Muscle of back (tissue), 11 donors: ENCODE measurements around the gene DIS3L2. TPM values are rescaled to one million over a fixed set of nuclear protein-coding genes. Genes with fewer than 3 reads are reported as not detected.

Experiments
- DNase-seq, 3 donors: peaks; one replicate each; pipeline versions ENCODE4 v3.0.0 to v3.0.0-alpha.2; 2013
- polyA plus RNA-seq, 10 donors: library from polyadenylated mRNA; unstranded; fragments of 120-200 nt; gene quantifications; one replicate each; pipeline ENCODE4 v1.2.1, GENCODE V29; 2013; ENCODE audit not compliant: insufficient read length in 10 of 10

DIS3L2 gene
- polyA plus RNA-seq, 10 donors: 19.2 to 27.2 (median 23.7) TPM

DNA sequence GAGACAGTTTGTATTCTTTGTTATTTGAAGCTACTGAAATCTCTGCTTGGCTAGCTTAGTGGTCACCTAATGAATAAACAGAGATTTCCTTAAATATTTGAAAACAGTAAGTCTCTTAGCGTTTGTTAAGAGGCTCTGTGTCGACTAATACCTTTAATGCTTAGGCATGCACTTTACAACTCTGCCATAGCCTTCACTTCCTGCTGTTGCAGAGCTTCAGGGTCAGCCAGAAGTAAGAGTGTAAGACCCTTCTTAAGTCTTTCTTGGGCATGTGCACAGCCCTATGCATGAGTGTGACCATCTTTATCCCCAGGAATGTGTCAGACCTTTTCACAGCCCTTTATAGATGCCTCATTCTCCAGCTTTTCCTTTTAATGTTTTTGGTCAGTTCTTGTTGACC, 221.8 kb downstream of the DIS3L2 start:
- DNase-seq: no peak

GRCh38 chr2:232184346-232184745, 222.8 kb downstream of the DIS3L2 start:
- no peak for DNase-seq

DNA sequence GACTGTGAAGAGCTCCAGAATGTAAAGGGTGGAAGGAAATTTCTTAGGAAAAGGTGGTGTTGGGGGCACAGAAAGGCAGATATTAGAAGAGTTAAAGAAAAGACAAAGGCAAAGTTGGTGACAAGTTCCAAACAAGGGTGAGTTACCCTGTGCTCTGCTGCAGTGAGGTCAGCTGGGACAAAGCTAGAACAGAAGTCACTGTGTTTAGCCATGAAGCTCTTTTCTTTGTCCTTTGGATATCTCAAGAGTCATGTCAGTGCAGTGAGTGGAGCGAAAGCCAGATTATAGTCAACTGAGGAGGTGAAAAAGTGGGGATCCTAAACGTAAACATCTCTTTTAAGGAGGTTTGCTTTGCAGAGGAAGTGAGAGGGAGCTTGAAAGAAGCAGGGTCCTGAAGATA, 229.3 kb downstream of the DIS3L2 start:
- DNase-seq: no peak

DNA sequence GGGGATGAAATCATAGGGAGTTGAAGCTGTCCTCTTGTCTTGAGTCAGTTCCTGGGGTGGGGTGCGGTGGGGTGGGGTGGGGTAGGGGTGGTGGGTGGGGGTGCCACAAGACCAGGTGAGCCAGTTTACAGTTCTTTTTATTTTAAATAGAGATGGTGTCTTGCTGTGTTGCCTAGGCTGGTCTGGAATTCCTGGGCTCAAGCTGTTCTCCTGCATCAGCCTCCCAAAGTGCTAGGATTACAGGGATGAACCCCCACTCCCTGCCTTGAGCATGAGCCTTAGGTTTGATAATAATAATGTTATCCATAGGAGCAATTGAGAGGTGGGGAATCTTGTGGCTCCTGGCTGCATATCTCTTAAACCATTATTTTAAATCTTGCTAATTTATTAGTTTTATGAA, 234.0 kb downstream of the DIS3L2 start:
- no peak for DNase-seq

DNA sequence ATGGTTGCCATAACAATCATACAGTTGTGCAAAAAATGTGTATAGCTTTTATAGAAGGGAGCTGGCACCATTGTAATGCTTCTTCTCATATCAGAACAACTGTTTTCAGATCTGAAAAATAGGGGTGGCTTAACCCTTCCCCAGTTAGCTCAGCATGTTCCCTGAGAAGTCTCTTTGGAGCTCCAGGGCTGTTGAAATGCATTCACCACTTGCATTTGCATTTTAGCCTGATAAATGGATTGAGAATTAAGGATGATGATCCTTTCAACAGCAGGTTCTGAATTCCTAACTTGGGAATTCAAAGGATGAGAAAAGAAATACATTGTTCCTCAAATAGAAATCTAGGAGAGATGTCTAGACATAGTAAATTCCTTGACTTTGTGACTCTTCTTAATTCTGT, 235.3 kb downstream of the DIS3L2 start:
- DNase-seq: no peak

DNA sequence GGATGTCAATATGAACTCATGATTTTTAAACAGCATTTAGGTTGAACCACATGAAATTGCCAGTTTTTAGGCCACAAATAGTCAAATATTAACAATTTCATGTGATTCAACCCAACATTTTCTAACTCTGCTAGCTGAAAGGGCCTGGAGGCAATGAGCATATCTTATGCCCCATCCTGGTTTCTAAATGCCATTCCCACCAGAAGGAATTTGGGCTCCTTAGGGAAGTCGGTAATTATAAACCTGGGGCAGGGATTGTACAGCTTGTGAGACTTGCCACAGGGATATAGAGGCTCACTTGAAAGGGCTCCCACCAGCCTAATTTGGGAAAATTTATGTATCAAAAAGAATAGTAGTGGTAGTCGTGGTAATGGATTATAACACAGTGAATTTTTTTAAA, 238.7 kb downstream of the DIS3L2 start:
- no peak for DNase-seq

GRCh38 chr2:232203166-232203891, 241.8 kb downstream of the DIS3L2 start:
- DNase-seq: no peak

DNA sequence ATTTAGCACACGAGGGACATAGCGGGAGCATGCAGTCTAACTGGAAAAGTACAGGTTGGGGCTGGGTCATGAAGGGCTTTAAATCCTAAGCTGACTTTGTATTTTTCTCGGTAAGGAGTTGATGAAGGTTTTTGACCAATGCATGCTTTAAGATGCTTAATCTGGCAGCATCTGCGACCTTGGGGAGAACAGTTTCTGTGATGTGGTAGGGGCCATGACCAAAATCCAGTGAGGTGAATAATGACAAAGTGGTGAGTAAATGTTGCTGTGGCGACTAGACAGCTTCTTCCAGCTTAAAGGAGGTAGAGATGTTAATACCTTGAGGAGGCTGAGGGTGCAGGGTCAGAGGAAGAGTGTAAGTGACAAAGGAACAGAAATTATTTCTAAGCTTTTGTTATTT, 242.4 kb downstream of the DIS3L2 start:
- no peak for DNase-seq

DNA sequence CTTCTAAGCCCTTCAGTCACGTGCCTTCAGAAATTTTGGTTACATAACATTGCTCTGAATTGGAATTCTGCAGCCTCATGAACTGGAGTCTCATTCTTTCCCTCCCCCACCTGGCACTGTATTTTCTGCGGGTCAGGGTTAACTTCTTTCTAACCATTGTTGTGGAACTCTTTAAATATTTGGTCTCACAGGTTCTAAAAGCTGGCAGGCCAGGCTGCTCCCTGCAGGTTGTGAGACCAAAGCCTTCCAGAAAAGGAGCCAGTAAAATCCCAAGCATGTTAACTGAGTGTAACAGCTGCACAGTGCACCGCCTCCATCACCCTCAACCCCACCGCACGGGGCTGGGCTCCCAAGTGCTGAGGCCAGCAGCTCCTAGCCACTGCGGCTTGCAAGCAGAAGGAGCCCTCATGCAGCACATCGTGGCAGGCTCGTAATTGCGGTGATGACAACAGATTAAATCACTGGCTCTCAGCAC, 243.0 kb downstream of the DIS3L2 start:
- peak; percentile 51 to 75 (median 56) for DNase-seq

GRCh38 chr2:232207174-232207573, 245.7 kb downstream of the DIS3L2 start:
- DNase-seq: no peak

DNA sequence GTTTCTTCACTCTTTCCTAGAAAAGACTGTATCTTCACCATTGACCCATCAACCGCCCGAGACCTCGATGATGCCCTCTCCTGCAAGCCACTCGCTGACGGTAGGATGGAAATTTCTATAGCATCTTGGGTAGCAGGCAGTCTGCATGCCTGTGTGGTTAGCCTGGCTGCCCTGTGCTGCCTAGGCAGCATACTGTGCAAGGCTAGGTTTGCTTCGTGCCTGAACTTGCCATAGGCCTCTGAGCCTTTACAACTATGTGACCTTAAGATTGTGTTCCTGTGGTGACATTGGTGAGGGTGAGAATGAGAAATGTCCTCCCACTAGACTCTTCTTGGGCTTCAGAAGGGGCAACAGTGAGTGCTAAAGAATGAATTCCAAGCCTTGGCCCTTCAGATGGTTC, 248.8 kb downstream of the DIS3L2 start:
- no peak for DNase-seq

DNA sequence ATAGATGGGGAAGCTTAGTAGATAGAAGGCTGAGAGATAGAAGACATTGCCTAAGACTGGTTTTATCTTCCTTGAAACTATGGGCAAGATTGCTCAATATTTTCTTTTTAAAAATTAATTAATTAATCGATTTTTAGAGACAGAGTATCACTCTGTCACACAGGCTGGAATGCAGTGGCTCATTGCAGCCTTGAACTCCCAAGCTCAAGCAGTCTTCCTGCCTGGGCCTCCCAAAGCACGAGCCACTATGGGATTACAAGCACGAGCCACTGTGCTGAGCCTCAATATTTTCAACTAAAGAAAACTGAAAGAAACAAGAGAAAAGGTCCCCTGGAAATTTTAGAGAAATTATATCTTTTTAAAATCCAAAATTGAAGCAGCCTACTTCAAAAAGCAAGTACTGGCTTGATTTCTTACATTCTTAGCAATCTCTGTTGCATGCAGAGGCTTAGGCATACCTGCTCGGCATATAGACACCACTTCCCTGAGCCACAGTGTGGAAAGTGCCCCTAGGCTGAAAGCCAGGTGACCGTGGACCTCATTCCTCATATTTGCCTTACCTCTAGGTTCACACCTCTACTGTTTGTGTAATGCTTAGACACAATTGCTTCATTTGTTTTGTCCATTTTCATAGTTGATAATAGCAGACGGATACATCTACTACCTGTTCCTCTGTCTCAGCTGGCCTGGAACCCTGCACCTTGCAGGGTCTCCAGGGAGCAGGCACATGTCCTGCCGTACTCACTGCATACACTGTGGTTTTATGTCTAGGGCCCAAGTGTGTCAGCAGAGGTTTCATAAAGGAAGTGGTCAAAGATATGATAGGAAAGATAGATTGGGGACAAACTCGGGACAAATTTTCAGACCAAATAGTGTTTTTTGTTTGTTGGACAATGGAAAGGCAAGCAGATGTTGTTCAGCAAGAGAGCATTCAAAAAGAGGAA, 250.5 kb downstream of the DIS3L2 start:
- no peak for DNase-seq

DNA sequence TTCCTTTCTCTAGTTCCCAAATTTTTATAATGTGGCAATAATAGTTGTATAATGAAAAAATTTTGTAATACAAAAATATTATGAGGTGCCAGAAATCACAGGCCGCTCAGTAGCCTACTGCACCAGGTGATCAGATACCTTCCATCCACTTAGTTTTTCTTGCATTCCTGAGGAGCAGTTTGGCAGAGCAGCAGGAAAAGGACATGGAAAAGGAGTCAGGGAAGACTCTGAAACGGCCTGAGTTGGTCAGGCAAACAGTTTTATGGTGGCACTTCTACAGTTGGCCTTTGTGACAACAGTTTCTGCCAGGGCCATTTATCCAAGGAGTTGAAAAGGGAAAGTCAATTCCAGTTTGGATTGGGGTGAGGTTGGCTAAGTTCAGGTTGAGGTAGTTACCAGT, 251.7 kb downstream of the DIS3L2 start:
- DNase-seq: peak in 1 of 3 donors; percentile 40

DNA sequence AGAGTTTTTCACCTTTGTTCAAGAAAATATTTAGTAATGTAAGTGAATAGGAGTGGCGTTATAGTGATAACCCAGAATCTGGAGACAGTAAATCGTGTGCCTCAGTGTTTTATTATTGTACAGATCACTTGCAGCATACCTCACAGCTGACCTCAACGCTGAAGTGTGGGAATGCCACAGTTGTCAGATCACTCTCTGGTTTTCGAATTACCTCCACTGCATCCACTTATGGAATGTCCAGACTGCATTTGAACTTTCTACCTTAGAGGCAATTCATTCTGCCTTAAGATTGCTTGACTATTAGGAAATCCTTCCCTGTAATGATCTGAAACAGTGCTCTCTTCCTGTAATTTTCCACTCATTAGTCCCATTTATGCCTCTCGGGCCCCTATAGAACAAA, 252.5 kb downstream of the DIS3L2 start:
- peak in 1 of 3 donors; percentile 21 for DNase-seq

DNA sequence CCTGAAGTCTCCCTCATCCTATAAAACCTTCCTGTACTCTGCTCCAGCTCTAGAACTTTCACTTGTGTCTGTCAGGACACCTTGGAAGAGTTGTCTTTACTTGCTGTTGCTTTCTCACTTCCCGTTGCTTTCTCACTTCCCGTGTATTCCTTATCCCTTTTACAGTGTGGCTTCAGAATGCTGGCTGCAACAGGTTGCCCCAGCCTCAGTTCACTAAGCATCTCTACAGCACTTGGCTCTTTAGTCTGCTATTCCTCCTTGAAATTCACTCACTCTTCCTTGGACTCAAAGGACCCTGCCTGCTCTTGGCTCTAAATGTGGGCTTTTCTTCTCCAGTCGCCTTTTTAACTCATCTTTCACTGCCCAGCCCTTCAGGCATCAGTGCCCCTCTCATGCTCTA, 254.5 kb downstream of the DIS3L2 start:
- DNase-seq: no peak

GRCh38 chr2:232218778-232219495, 257.4 kb downstream of the DIS3L2 start:
- no peak for DNase-seq

GRCh38 chr2:232219496-232219870, 258.0 kb downstream of the DIS3L2 start:
- DNase-seq: no peak

DNA sequence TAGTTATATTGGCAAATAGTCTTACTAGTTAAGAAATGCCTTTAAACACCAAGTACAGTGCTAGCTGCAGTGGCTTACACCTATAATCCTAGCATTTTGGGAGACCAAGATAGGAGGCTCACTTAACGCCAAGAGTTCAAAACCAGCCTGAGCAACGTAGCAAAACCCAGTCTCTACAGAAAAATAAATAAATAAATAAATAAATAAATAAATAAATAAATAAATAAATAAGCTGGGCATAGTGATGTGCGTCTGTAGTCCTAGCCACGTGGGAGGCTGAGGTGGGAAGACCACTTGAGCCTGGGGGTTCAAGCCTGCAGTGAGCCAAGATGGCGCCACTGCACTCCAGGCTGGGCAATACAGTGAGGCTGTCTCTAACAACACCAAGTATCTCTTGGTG, 258.4 kb downstream of the DIS3L2 start:
- DNase-seq: no peak

DNA sequence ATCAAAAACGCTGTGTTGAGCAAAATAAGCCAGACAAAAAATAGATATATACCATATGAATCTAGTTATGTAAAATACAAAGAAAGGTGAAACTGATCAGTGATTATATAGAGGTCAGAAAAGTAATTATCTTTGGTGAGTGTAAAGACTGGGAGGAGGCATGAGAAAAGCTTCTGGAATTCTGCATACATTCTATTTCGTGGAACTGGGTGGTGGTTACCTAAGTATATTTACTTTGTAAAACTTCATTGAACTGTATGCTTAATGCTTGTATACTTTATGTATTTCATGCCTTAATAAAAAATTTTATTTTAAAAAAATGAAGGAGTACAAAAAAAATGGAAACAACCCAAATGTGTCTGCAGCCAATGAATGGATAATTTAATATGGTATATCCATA, 263.9 kb downstream of the DIS3L2 start:
- no peak for DNase-seq

DNA sequence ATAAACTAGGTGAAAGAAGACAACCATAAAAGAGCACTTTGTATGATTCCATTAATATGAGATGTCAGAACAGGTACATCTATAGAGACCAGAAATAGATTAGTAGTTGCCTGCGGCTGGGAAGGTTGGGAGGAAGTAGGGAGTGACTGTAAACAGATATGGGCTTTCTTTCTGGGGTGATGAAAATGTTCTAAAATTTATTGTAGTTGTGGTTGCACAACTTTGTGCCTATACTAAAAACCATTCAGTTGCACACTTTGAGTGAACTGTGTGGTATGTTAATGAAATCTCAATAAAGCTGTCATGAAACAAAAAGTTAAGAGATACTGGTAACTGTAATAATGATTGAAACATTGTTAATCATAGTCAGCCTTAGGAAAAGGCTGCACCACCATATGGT, 264.4 kb downstream of the DIS3L2 start:
- no peak for DNase-seq

DNA sequence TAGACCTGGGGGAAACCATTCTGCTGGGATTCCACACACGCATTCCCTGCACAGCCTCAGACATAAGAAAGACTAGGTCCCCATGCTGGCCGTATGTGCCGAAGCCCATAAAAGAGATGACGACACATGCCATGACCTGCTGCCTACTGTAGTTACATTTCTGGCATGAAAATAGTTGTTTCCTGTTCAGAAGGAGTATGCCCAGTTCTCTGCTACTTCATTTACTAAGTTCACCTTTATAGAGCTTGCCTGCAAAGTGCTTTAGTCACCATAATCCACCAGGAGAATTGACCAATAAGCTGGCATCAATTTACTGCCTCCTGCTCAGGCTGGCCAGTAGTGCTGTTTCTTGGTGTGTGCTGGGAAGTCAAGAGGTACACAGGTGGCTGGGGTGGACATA, 266.8 kb downstream of the DIS3L2 start:
- no peak for DNase-seq
